ENCODE results near the gene MECP2.
A peak's percentile ranks its signal among the peaks of the same experiment; 100 is the strongest.

MECP2 gene

DNA sequence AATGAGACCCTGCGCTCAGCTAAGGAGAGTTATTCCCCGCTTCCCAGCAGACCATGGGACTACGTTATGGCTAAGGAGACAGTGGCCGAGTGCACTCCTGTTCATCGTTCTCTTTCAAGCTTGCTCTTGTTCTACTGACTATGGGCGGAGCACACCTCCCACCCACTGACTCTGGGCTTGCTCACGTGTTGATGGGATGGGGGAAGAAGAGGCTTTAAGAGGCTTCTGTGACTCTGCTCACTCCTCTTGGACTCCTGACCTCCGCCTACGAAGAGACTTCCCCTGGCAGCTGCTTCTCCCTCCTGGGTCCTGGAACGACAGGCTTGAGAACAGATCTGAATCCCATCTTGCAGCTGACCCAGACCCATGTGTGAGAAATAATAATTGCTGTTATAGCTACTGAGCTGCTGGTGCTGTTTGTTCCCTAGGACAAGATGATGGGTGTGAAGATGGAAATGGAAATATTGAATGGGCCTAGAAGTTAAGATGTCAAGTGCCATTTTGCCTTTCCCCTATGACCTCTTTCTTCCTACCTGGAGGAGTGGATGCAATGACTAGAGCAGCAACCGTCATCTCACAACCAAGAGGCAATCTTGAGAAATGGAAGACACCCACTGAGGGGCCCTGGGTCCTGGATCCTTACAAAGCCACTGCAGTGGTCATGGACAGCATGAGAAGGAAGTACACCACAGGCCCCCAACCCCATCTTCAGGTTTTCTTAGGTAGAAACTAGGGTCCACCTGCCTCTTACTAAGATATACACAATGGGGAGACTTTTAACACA lies 39.1 kb downstream of the MECP2 start:
- no peak for DNase-seq (ENCODE audit: low read depth)
- H3K4me3 ChIP-seq (replicated peaks; ENCODE audit: low read depth, low read length) = no peak overlapping the region
- TF ChIP-seq, protein P1, sequence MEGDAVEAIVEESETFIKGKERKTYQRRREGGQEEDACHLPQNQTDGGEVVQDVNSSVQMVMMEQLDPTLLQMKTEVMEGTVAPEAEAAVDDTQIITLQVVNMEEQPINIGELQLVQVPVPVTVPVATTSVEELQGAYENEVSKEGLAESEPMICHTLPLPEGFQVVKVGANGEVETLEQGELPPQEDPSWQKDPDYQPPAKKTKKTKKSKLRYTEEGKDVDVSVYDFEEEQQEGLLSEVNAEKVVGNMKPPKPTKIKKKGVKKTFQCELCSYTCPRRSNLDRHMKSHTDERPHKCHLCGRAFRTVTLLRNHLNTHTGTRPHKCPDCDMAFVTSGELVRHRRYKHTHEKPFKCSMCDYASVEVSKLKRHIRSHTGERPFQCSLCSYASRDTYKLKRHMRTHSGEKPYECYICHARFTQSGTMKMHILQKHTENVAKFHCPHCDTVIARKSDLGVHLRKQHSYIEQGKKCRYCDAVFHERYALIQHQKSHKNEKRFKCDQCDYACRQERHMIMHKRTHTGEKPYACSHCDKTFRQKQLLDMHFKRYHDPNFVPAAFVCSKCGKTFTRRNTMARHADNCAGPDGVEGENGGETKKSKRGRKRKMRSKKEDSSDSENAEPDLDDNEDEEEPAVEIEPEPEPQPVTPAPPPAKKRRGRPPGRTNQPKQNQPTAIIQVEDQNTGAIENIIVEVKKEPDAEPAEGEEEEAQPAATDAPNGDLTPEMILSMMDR (IDR thresholded peaks at IDR 0.05; ENCODE audit: low read length, missing control alignments) = no peak

GRCh38 chrX:154057791-154058190 lies 39.7 kb downstream of the MECP2 start:
- TF ChIP-seq, protein P1 (IDR thresholded peaks at IDR 0.05; ENCODE audit: low read length, missing control alignments) = no peak
- no peak for DNase-seq (ENCODE audit: low read depth)
- H3K4me3 ChIP-seq (replicated peaks; ENCODE audit: low read depth, low read length) = no peak overlapping the region

GRCh38 chrX:154056770-154057241 lies 40.7 kb downstream of the MECP2 start:
- peak; percentile 38 for DNase-seq (ENCODE audit: low read depth)
- TF ChIP-seq, protein P1 (IDR thresholded peaks at IDR 0.05; ENCODE audit: low read length, missing control alignments) = no peak

GRCh38 chrX:154051201-154051810 lies 46.2 kb downstream of the MECP2 start:
- H3K4me3 ChIP-seq (replicated peaks; ENCODE audit: low read depth, low read length) = no peak overlapping the region
- peak; percentile 75 for DNase-seq (ENCODE audit: low read depth)
- TF ChIP-seq, protein P1 (IDR thresholded peaks at IDR 0.05; ENCODE audit: low read length, missing control alignments) = peak; percentile 67

More at GRCh38 chrX:154056770-154057241, 40.7 kb downstream of the MECP2 start:
- no peak overlapping the region for H3K4me3 ChIP-seq (replicated peaks; ENCODE audit: low read depth, low read length)

DNA sequence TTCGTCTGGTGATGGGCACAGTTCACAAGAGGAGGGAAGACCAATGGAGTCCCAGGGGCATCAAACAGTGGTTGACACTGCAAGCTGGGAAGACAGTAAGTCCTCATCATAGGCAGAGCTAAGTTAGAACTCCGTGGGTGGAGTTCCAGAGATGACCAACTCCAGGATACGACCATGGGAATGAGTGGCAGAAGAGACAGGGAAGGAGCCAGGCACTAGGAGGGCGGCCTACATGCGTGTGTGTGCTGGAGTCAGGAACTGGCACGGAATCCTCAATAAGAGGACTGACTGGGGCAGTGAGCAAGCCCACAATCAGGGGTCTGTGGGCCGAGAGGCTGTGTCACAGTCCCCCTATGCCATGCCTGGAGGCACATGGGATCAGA lies 47.4 kb downstream of the MECP2 start:
- no peak for DNase-seq (ENCODE audit: low read depth)
- TF ChIP-seq, protein P1 (IDR thresholded peaks at IDR 0.05; ENCODE audit: low read length, missing control alignments) = no peak
- no peak overlapping the region for H3K4me3 ChIP-seq (replicated peaks; ENCODE audit: low read depth, low read length)

DNA sequence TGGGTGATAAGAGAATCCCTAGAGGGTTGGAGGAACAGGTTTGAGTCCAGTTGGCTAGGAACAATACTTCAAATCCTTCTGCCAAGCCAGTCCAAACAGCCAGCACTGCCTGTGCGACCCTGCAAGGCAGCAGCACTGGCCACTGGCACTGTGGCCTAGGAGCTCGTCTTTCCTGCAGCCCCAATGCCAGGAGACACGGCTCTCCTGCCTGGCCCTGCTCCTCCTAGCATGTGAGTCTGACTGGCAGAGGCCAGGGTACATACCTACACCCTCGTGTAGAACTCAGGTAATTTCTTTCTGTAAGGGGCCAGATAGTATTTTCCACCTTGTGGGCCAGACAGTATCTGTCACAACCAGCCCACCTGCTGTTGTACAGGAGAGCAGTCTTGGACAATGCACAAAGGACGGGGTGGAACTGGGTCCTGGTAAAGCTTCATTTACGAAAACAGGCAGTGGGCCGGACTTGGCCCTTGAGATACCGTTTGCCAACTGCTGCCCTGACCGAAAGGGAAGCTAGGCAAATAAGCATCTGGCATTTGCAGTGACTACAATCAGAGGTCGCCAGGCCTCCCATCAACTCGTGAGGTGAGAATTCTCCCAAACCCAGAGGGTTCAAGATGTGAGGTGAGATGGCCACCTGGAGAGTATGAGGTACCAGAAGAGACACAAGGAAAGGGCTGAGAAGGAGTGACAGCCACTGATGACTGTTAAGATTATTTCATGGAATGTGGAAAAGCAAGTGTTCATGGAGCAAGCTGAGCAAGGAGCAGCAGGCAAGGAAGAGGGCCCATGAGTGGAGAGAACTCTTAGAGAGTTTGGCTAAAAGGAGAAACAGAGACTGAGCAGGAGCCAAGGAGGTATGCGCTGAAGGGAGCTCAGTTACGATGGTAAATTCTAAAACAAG lies 48.1 kb downstream of the MECP2 start:
- no peak for DNase-seq (ENCODE audit: low read depth)
- H3K4me3 ChIP-seq (replicated peaks; ENCODE audit: low read depth, low read length) = no peak overlapping the region
- TF ChIP-seq, protein P1 (IDR thresholded peaks at IDR 0.05; ENCODE audit: low read length, missing control alignments) = no peak
